GM19023 (cell line): Measurements from ENCODE around the gene PLCB1.
A peak's percentile ranks its signal among the peaks of the same experiment; 100 is the strongest.

ENCODE experiments used
- ATAC-seq: cut with Tn5 transposase; IDR thresholded peaks from one replicate; pipeline ENCODE4 v1.9.1; 2021; ENCODE audit warnings: mild to moderate bottlenecking, moderate library complexity; ENCODE audit not compliant: unreplicated experiment

The PLCB1 gene

GRCh38 chr20:8744228-8744844 is 612.3 kb downstream of the PLCB1 start:
- ATAC-seq = no peak

GRCh38 chr20:8749101-8749500 is 617.0 kb downstream of the PLCB1 start:
- no peak for ATAC-seq

DNA sequence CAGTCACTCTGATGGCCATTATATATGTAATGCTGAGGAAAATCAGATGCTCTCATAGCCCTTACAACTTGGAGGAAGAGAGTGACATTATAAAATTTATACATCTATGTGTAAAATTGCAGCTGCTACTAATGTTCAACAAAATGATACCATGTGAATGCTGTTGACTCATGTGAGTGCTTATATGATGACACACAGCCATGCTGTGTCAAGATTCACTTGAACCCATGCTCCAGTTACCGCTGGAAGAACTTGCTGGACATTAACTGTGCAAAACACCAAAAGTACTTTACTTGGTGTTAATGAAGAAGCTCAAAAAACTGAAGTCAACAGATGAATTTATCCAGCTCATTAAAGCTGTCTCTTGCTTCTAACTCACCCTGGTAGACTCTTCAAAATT is 617.9 kb downstream of the PLCB1 start:
- no peak for ATAC-seq

GRCh38 chr20:8755340-8756118 is 623.5 kb downstream of the PLCB1 start:
- ATAC-seq = no peak

DNA sequence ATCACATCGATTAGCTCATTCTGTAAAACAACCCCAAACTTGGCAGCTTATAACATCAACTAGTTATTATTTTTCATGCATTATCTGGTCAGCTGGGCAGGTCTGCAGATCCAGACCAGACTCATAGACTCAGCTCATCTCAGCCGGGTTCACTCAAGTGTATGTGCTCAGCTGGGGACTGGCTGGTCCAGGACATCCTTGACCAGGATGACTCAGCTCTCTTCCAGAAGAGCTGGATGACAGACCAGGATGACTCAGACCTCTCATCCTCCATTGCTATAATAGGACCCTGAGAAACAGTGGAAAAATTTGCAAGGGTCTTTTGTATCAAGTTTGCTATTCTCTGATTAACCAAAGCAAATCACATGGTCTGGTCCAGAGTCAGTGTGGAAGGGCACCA is 624.3 kb downstream of the PLCB1 start:
- ATAC-seq = no peak

DNA sequence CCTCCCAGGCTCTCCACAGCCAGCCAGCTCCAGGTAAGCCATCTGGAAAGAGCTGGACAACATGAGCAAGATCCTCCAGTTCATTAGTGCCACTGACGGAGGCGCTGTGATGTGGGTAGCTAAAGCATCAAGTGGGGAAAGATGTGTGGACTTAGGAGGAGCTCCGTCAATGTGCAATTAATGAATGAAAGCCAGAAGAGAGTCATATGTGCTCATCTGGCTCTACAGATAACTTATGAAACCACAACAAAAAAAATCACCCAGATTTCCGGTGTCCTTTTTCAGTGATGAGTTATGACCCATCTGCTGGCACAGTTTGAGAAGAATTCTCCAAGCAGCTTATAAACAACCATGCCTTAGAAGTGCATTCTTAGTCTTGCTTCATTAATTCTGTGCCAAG is 625.1 kb downstream of the PLCB1 start:
- ATAC-seq = no peak

DNA sequence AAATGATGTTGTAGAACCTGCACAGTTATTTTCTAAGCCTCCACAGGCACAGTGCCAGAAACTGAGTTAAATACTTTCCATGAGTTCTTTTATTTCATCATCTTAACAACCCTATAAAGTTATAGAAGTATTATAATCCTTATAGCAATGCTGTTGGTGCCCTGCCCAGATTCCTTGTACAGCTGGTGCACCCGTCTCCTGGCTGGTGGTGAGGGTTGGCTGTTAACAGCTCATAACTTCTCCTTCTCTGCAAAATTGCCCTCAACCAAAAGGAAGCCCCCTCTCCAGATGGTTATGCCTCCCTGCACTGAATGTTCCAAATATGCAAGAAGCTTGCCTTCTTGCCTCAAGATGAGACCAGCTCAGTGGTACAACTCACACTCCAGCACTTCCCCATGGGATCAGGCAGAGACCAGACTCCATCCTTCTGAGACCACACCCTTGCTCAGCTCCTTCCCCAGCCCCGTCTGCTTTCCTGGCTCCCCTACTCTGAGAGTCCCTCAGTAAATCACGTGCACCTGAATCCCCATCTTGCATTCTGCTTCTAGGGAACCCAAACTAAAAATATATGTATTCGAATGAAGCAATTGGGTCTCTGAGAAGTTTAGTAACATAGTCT is 632.4 kb downstream of the PLCB1 start:
- no peak for ATAC-seq

DNA sequence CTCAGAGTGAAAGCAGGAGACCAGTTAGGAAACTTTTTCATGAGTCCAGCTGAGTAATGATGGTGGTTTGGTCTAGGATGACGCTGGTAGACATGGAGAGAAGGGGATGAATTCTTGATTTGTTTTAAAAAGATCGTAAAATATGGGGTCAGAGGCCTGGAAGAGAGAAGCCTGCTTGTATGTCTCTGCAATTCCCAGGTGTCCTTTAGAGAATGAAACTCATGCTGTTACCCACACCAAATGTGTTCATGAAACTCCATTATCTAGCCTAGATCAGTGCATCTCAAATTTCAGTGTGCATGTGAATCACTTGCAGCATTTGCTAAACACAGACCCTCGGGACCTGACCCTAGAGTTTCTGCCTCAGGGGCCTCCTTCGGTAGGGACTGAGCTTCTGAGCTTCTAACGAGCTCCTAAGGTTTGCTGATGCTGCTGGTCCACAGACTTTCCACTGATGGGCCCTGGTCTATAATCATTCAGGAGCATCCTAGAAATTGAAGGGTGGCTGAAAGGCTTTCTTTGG is 634.9 kb downstream of the PLCB1 start:
- ATAC-seq = no peak

GRCh38 chr20:8774412-8774811 is 642.3 kb downstream of the PLCB1 start:
- no peak for ATAC-seq

GRCh38 chr20:8777911-8778310 is 645.8 kb downstream of the PLCB1 start:
- no peak for ATAC-seq

- ATAC-seq = no peak
These were observed 646.3 kb downstream of the PLCB1 start for GRCh38 chr20:8778387-8778786.

GRCh38 chr20:8780915-8781314 is 648.8 kb downstream of the PLCB1 start:
- no peak for ATAC-seq

DNA sequence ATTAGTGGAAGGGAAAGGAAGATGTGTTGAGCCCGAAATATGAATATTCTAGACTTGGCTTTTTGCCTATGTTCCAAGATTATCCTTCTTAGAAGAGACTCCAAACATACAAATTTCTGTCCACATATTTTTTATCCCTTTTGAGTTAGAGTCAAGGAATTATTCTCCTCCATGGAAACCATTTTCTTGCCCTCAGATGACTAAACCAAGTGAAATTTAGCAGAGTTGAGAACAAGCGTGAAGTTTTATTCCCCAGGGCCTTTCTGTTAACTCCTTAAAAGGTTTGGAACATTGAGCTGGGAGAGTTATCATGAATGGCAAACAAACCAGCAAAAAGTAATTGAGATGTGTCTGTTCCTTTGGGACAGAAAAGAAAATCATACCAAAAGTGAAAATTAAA is 650.7 kb downstream of the PLCB1 start:
- no peak for ATAC-seq

- ATAC-seq = no peak
These were observed 651.7 kb downstream of the PLCB1 start for GRCh38 chr20:8783734-8784133.

GRCh38 chr20:8786383-8786782 is 654.3 kb downstream of the PLCB1 start:
- ATAC-seq = no peak

DNA sequence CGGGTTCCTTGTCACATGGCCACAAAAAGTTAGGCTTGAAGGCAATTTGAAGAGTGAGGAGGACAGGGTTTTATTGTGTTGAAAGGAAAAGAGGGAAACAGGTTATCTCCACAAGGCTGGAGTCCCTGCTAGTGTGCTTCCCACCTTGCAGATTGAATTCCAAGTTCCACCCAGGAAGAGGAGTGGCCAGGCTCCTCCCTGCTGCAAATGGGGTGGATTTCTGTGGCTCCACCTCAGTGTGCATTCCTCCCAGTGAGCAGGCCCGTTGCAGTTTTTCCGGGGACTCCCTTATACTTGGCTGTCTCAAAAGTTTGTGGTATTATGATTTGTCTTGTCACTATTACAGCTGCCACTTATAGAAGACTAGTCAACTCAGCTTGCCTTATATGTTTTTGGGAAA is 655.0 kb downstream of the PLCB1 start:
- no peak for ATAC-seq

DNA sequence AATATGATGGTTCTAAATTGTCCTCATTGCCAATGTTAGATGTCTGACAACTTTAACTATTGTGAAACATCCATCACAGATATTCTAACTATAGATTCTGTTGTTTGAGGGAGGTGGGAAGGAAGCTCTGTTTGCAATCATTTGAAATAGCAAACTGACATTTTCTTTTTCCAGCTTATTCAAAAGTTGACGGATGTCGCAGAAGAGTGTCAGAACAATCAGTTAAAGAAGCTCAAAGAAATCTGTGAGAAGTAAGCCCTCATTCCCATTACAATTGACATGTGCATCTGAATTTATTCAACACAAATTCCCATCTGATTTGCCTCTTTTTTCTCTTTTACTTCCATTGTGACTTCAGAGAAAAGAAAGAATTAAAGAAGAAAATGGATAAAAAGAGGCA is 656.2 kb downstream of the PLCB1 start:
- ATAC-seq = no peak

- no peak for ATAC-seq
These were observed 656.8 kb downstream of the PLCB1 start for GRCh38 chr20:8788831-8789230.

- peak; percentile 50 for ATAC-seq
These were observed 658.5 kb downstream of the PLCB1 start for GRCh38 chr20:8790442-8791074.

GRCh38 chr20:8795404-8795803 is 663.3 kb downstream of the PLCB1 start:
- no peak for ATAC-seq

DNA sequence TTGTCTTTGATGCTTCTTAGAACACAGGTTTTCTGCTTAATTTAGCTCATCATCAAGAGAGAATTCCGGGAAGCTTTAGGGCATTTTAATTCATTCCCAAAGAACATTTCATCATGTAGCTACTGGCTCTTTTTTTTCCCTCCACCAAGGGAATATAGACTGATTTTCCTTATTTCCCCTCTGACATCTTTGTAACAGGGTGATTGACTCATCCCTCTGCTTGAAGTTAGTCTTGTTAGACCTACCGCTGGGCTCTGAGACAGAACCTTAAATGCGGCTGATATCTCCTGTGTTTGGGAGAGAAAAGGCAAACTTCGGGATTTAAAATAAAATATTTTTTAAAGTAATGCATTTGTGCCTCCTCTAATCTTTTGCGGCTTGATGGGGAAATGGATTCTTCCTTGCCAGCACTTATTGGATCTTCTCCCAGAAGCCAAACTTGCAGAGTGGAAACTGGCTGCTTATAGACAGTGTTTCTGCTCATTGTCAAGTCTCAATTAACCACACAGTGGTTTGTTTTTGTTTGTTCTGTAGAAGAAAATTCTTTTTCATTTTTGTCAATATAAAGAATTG is 664.1 kb downstream of the PLCB1 start:
- ATAC-seq = no peak
